ENCODE data around the gene AQP12B.

The AQP12B gene

GRCh38 chr2:240730501-240731177 lies 48.0 kb upstream of the AQP12B start:
- no peak overlapping the region for H2AK5ac ChIP-seq (ENCODE audit: low read depth, low read length)
- H3K27ac ChIP-seq (replicated peaks; ENCODE audit: low read length) = no peak overlapping the region

GRCh38 chr2:240728827-240729226 lies 46.1 kb upstream of the AQP12B start:
- Histone ChIP-seq H2AFZ (ENCODE audit: low read length) (no peak overlapping the region), H3K18ac (ENCODE audit: low read length) (no peak overlapping the region), H3K9ac (ENCODE audit: low read depth, low read length, poor library complexity) (no peak overlapping the region), H3K36me3 (replicated peaks in 1 of 2; ENCODE audit: control insufficient read depth in 2 of 2, insufficient read depth in 2 of 2, low read length in 2 of 2) (peaks cover 14 to 24% of the 10 kb centered on the region in 2 donors), H3K4me1 (ENCODE audit: control insufficient read depth in 2 of 2, insufficient read depth in 1 of 2, low read depth in 1 of 2, low read length in 2 of 2) (no peaks in the 10 kb centered on the region), H2BK15ac (ENCODE audit: low read length) (no peak overlapping the region), H3K27ac (replicated peaks; ENCODE audit: low read length) (no peak overlapping the region), H3K27me3 (ENCODE audit: control insufficient read depth in 3 of 3, insufficient read depth in 3 of 3, low read depth in 1 of 3, low read length in 3 of 3) (no peaks in the 10 kb centered on the region), H3K9me3 (replicated peaks in 1 of 2; ENCODE audit: control insufficient read depth in 2 of 2, insufficient read depth in 1 of 2, low read depth in 1 of 2, low read length in 2 of 2) (peaks cover 0 to 3% of the 10 kb centered on the region in 2 donors), H3K4me2 (ENCODE audit: insufficient read depth, low read length, poor library complexity, severe bottlenecking) (no peak overlapping the region), H3K79me1 (ENCODE audit: low read depth, low read length) (peaks cover 4% of the 10 kb centered on the region), H3K4ac (ENCODE audit: low read length) (no peak overlapping the region), H3K23ac (ENCODE audit: low read depth, low read length, poor library complexity) (no peak overlapping the region), H3K14ac (ENCODE audit: low read length) (no peak overlapping the region), H2BK5ac (ENCODE audit: low read length) (peak overlapping the region; percentile 1), H4K8ac (ENCODE audit: low read depth, low read length) (no peak overlapping the region), H4K91ac (ENCODE audit: low read depth, low read length, poor library complexity) (no peak overlapping the region), H3K4me3 (ENCODE audit: low read length in 2 of 2) (peak overlapping the region in 1 of 2 donors; percentile 58), H2BK120ac (ENCODE audit: low read depth, low read length) (no peak overlapping the region), H2AK5ac (ENCODE audit: low read depth, low read length) (no peak overlapping the region), H2BK12ac (ENCODE audit: low read length) (no peak overlapping the region)
- no CpG with 5 or more reads among the region's 7 CpGs for WGBS, 2 donors (ENCODE audit: extremely low coverage in 2 of 2, insufficient read length in 2 of 2, insufficient replicate concordance in 1 of 2)
- DNase-seq (ENCODE audit: low spot score) = no peak

More at GRCh38 chr2:240730501-240731177, 48.0 kb upstream of the AQP12B start:
- H2BK12ac ChIP-seq (ENCODE audit: low read length) = no peak overlapping the region
- H2BK15ac ChIP-seq (ENCODE audit: low read length) = no peak overlapping the region
- WGBS, 2 donors (ENCODE audit: extremely low coverage in 2 of 2, insufficient read length in 2 of 2, insufficient replicate concordance in 1 of 2) = no CpG with 5 or more reads among the region's 10 CpGs
- H3K4me1 ChIP-seq (ENCODE audit: control insufficient read depth in 2 of 2, insufficient read depth in 1 of 2, low read depth in 1 of 2, low read length in 2 of 2) = no peaks in the 10 kb centered on the region
- peaks cover 10 to 23% of the 10 kb centered on the region in 2 donors for H3K36me3 ChIP-seq (replicated peaks in 1 of 2; ENCODE audit: control insufficient read depth in 2 of 2, insufficient read depth in 2 of 2, low read length in 2 of 2)
- H3K4ac ChIP-seq (ENCODE audit: low read length) = no peak overlapping the region
- H2BK5ac ChIP-seq (ENCODE audit: low read length) = no peak overlapping the region
- H3K9me3 ChIP-seq (replicated peaks in 1 of 2; ENCODE audit: control insufficient read depth in 2 of 2, insufficient read depth in 1 of 2, low read depth in 1 of 2, low read length in 2 of 2) = peaks cover 0 to 2% of the 10 kb centered on the region in 2 donors
- H3K27me3 ChIP-seq (ENCODE audit: control insufficient read depth in 3 of 3, insufficient read depth in 3 of 3, low read depth in 1 of 3, low read length in 3 of 3) = no peaks in the 10 kb centered on the region
- peak overlapping the region; percentile 6 for H3K14ac ChIP-seq (ENCODE audit: low read length)
- H2BK120ac ChIP-seq (ENCODE audit: low read depth, low read length) = no peak overlapping the region
- H3K79me1 ChIP-seq (ENCODE audit: low read depth, low read length) = peaks cover 4% of the 10 kb centered on the region
- no peak overlapping the region for H3K9ac ChIP-seq (ENCODE audit: low read depth, low read length, poor library complexity)
- H3K18ac ChIP-seq (ENCODE audit: low read length) = no peak overlapping the region
- H2AFZ ChIP-seq (ENCODE audit: low read length) = no peak overlapping the region
- H4K91ac ChIP-seq (ENCODE audit: low read depth, low read length, poor library complexity) = no peak overlapping the region
- no peak overlapping the region for H3K4me2 ChIP-seq (ENCODE audit: insufficient read depth, low read length, poor library complexity, severe bottlenecking)
- DNase-seq (ENCODE audit: low spot score) = no peak
- no peak overlapping the region for H3K23ac ChIP-seq (ENCODE audit: low read depth, low read length, poor library complexity)
- no peak overlapping the region for H4K8ac ChIP-seq (ENCODE audit: low read depth, low read length)
- no peak overlapping the region for H3K4me3 ChIP-seq (ENCODE audit: low read length in 2 of 2)

GRCh38 chr2:240728361-240728760 lies 45.7 kb upstream of the AQP12B start:
- Histone ChIP-seq H3K4me2 (ENCODE audit: insufficient read depth, low read length, poor library complexity, severe bottlenecking) (no peak overlapping the region), H3K4ac (ENCODE audit: low read length) (no peak overlapping the region), H3K79me1 (ENCODE audit: low read depth, low read length) (peaks cover 4% of the 10 kb centered on the region), H3K4me1 (ENCODE audit: control insufficient read depth in 2 of 2, insufficient read depth in 1 of 2, low read depth in 1 of 2, low read length in 2 of 2) (no peaks in the 10 kb centered on the region), H3K9me3 (replicated peaks in 1 of 2; ENCODE audit: control insufficient read depth in 2 of 2, insufficient read depth in 1 of 2, low read depth in 1 of 2, low read length in 2 of 2) (peaks cover 0 to 2% of the 10 kb centered on the region in 2 donors), H3K36me3 (replicated peaks in 1 of 2; ENCODE audit: control insufficient read depth in 2 of 2, insufficient read depth in 2 of 2, low read length in 2 of 2) (peaks cover 16 to 24% of the 10 kb centered on the region in 2 donors), H3K27me3 (ENCODE audit: control insufficient read depth in 3 of 3, insufficient read depth in 3 of 3, low read depth in 1 of 3, low read length in 3 of 3) (no peaks in the 10 kb centered on the region), H4K8ac (ENCODE audit: low read depth, low read length) (no peak overlapping the region), H3K4me3 (ENCODE audit: low read length in 2 of 2) (no peak overlapping the region), H2AK5ac (ENCODE audit: low read depth, low read length) (no peak overlapping the region), H4K91ac (ENCODE audit: low read depth, low read length, poor library complexity) (no peak overlapping the region), H2BK15ac (ENCODE audit: low read length) (no peak overlapping the region), H2BK120ac (ENCODE audit: low read depth, low read length) (no peak overlapping the region), H2BK12ac (ENCODE audit: low read length) (no peak overlapping the region), H3K18ac (ENCODE audit: low read length) (no peak overlapping the region), H3K27ac (replicated peaks; ENCODE audit: low read length) (no peak overlapping the region), H3K9ac (ENCODE audit: low read depth, low read length, poor library complexity) (no peak overlapping the region), H3K23ac (ENCODE audit: low read depth, low read length, poor library complexity) (no peak overlapping the region), H3K14ac (ENCODE audit: low read length) (no peak overlapping the region), H2BK5ac (ENCODE audit: low read length) (no peak overlapping the region), H2AFZ (ENCODE audit: low read length) (no peak overlapping the region)
- DNase-seq (ENCODE audit: low spot score) = no peak
- WGBS, 2 donors (ENCODE audit: extremely low coverage in 2 of 2, insufficient read length in 2 of 2, insufficient replicate concordance in 1 of 2) = no CpG with 5 or more reads among the region's 10 CpGs

GRCh38 chr2:240727913-240728312 lies 45.2 kb upstream of the AQP12B start:
- H2AK5ac ChIP-seq (ENCODE audit: low read depth, low read length) = no peak overlapping the region
- peaks cover 17 to 29% of the 10 kb centered on the region in 2 donors for H3K36me3 ChIP-seq (replicated peaks in 1 of 2; ENCODE audit: control insufficient read depth in 2 of 2, insufficient read depth in 2 of 2, low read length in 2 of 2)
- no peak overlapping the region for H3K4ac ChIP-seq (ENCODE audit: low read length)
- no peak overlapping the region for H2BK120ac ChIP-seq (ENCODE audit: low read depth, low read length)
- H2BK12ac ChIP-seq (ENCODE audit: low read length) = no peak overlapping the region
- H3K14ac ChIP-seq (ENCODE audit: low read length) = peak overlapping the region; percentile 95
- no peak overlapping the region for H3K18ac ChIP-seq (ENCODE audit: low read length)
- H3K23ac ChIP-seq (ENCODE audit: low read depth, low read length, poor library complexity) = peak overlapping the region; percentile 44
- H3K9ac ChIP-seq (ENCODE audit: low read depth, low read length, poor library complexity) = no peak overlapping the region
- H3K4me2 ChIP-seq (ENCODE audit: insufficient read depth, low read length, poor library complexity, severe bottlenecking) = no peak overlapping the region
- H2BK15ac ChIP-seq (ENCODE audit: low read length) = no peak overlapping the region
- H2AFZ ChIP-seq (ENCODE audit: low read length) = no peak overlapping the region
- H3K27me3 ChIP-seq (ENCODE audit: control insufficient read depth in 3 of 3, insufficient read depth in 3 of 3, low read depth in 1 of 3, low read length in 3 of 3) = no peaks in the 10 kb centered on the region
- H4K8ac ChIP-seq (ENCODE audit: low read depth, low read length) = no peak overlapping the region
- H3K4me3 ChIP-seq (ENCODE audit: low read length in 2 of 2) = no peak overlapping the region
- H3K9me3 ChIP-seq (replicated peaks in 1 of 2; ENCODE audit: control insufficient read depth in 2 of 2, insufficient read depth in 1 of 2, low read depth in 1 of 2, low read length in 2 of 2) = peaks cover 0 to 2% of the 10 kb centered on the region in 2 donors
- WGBS, 2 donors (ENCODE audit: extremely low coverage in 2 of 2, insufficient read length in 2 of 2, insufficient replicate concordance in 1 of 2) = no CpG with 5 or more reads among the region's 15 CpGs
- no peak for DNase-seq (ENCODE audit: low spot score)
- H3K4me1 ChIP-seq (ENCODE audit: control insufficient read depth in 2 of 2, insufficient read depth in 1 of 2, low read depth in 1 of 2, low read length in 2 of 2) = no peaks in the 10 kb centered on the region
- no peak overlapping the region for H4K91ac ChIP-seq (ENCODE audit: low read depth, low read length, poor library complexity)
- H3K79me1 ChIP-seq (ENCODE audit: low read depth, low read length) = peaks cover 7% of the 10 kb centered on the region
- no peak overlapping the region for H3K27ac ChIP-seq (replicated peaks; ENCODE audit: low read length)
- H2BK5ac ChIP-seq (ENCODE audit: low read length) = no peak overlapping the region
